Natural killer cell (primary cell): ENCODE data around the gene GLYATL3. TPM values are rescaled to one million over a fixed set of nuclear protein-coding genes. Genes with fewer than 3 reads are reported as not detected.

Experiments
- ATAC-seq, 3 donors: fragments of 150-1000 bp in 2 of 3; fragments of 200-7000 bp in 1 of 3; cut with Tn5 transposase; 1 replicate in 1 of 3; 2 replicates in 2 of 3; pipeline ENCODE4 v1.10.0; 2021; ENCODE audit warnings: mild to moderate bottlenecking in 2 of 3, moderate library complexity in 2 of 3
- DNase-seq, 2 donors: peaks; one replicate each; pipeline versions ENCODE4 v3.0.0 to v3.0.0-alpha.2; 2013 to 2021; ENCODE audit warnings: mixed read lengths in 1 of 2
- H3K27ac ChIP-seq: one replicate; pipeline ENCODE4 v1.5.1; 2013; ENCODE audit warnings: mild to moderate bottlenecking, low read length
- H3K27me3 ChIP-seq: one replicate; pipeline ENCODE4 v1.6.1; 2013; ENCODE audit warnings: low read length; ENCODE audit not compliant: control insufficient read depth, insufficient read depth
- H3K36me3 ChIP-seq: one replicate; pipeline ENCODE4 v1.6.1; 2013; ENCODE audit warnings: low read length; ENCODE audit not compliant: control insufficient read depth, insufficient read depth
- H3K4me1 ChIP-seq: one replicate; pipeline ENCODE4 v1.6.1; 2013; ENCODE audit warnings: low read length; ENCODE audit not compliant: control insufficient read depth, insufficient read depth
- H3K4me3 ChIP-seq: one replicate; pipeline ENCODE4 v1.5.1; 2013; ENCODE audit warnings: low read length
- H3K9me3 ChIP-seq: one replicate; pipeline ENCODE4 v1.6.1; 2013; ENCODE audit warnings: low read length; ENCODE audit not compliant: control insufficient read depth, insufficient read depth
- H3K27ac Mint-ChIP-seq, 2 donors: one replicate each; pipeline ENCODE4 v1.8.0; 2022; ENCODE audit warnings: mild to moderate bottlenecking in 2 of 2, mixed read lengths in 2 of 2, moderate library complexity in 1 of 2
- H3K27me3 Mint-ChIP-seq, 2 donors: one replicate each; pipeline ENCODE4 v1.8.0; 2022; ENCODE audit warnings: low read depth in 2 of 2, mixed read lengths in 2 of 2
- H3K36me3 Mint-ChIP-seq: one replicate; pipeline ENCODE4 v1.8.0; 2022; ENCODE audit warnings: mixed read lengths
- H3K4me1 Mint-ChIP-seq, 2 donors: one replicate each; pipeline ENCODE4 v1.8.0; 2022; ENCODE audit warnings: mixed read lengths in 2 of 2
- H3K4me3 Mint-ChIP-seq: one replicate; pipeline ENCODE4 v1.8.0; 2022; ENCODE audit warnings: mild to moderate bottlenecking, moderate library complexity, mixed read lengths
- H3K9me3 Mint-ChIP-seq, 2 donors: one replicate each; pipeline ENCODE4 v1.8.0; 2022; ENCODE audit warnings: mixed read lengths in 2 of 2
- WGBS: methylation state at CpG from one replicate; pipeline ENCODE4 v1.1.7; 2013; ENCODE audit warnings: missing lambda C conversion rate; ENCODE audit not compliant: insufficient coverage; 5-methylcytosine and 5-hydroxymethylcytosine counted together
- intact Hi-C: fragments of 100-400 bp; cut with micrococcal nuclease; formaldehyde crosslinking; loops from one replicate; pipeline ENCODE4 v1.14.2; 2022
- total RNA-seq, 4 donors: library from RNA; stranded (reverse); fragments of 120-200 nt in 1 of 4; gene quantifications; one replicate each; pipeline versions ENCODE4 v1.2.3 to v1.2.4, GENCODE V29; 2013 to 2022
- TF ChIP-seq, protein P1 (sequence below): fragments of 200-600 bp; IDR thresholded peaks from one replicate; pipeline ENCODE4 v1.8.0; 2022; ENCODE audit warnings: antibody characterized with exemption

The GLYATL3 gene
- total RNA-seq: not detected
- total RNA-seq (2013): not detected

DNA sequence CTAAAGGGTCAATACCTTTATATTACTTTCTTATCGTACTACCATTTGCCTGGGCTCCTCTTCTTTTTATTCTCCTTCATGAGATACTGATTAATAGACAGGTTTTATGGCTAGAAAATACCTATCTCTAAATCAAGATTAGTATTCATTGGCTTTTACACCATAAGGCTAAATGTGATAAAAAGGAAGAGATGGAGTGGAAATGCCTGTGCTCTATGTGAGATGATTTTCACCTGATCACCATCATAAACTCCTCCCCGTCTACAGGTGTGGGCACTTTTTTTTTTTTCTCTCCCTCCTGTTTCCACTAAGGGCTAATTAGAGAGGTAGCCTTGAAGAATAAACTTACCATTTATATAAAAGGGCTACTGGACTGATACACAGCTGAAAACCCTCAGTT, at the start of gene GLYATL3:
Gene GLYATL3, plus strand, starts transcription at position 301 of the 400 bp plus-strand sequence. CDS start 12,068 bp downstream, outside the sequence.
- WGBS: no CpG with 5 or more reads among the region's 2 CpGs
- Histone ChIP-seq H3K27me3 (no peaks in the 10 kb centered on the region), H3K27ac (no peak within 1 kb of the TSS), H3K9me3 (no peaks in the 10 kb centered on the region), H3K36me3 (no peaks in the 10 kb centered on the region), H3K4me1 (no peaks in the 10 kb centered on the region), H3K4me3 (no peak within 1 kb of the TSS)
- TF ChIP-seq, protein P1, sequence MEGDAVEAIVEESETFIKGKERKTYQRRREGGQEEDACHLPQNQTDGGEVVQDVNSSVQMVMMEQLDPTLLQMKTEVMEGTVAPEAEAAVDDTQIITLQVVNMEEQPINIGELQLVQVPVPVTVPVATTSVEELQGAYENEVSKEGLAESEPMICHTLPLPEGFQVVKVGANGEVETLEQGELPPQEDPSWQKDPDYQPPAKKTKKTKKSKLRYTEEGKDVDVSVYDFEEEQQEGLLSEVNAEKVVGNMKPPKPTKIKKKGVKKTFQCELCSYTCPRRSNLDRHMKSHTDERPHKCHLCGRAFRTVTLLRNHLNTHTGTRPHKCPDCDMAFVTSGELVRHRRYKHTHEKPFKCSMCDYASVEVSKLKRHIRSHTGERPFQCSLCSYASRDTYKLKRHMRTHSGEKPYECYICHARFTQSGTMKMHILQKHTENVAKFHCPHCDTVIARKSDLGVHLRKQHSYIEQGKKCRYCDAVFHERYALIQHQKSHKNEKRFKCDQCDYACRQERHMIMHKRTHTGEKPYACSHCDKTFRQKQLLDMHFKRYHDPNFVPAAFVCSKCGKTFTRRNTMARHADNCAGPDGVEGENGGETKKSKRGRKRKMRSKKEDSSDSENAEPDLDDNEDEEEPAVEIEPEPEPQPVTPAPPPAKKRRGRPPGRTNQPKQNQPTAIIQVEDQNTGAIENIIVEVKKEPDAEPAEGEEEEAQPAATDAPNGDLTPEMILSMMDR: no peak
- Mint-ChIP-seq H3K9me3 (no peaks in the 10 kb centered on the region), H3K4me3 (no peak within 1 kb of the TSS), H3K27ac (no peak within 1 kb of the TSS), H3K27me3 (peaks cover 0 to 3% of the 10 kb centered on the region in 2 donors), H3K36me3 (no peaks in the 10 kb centered on the region), H3K4me1 (no peaks in the 10 kb centered on the region)
- ATAC-seq (no peak), DNase-seq (no peak)
- intact Hi-C loops: no loop called here

GRCh38 chr6:49453221-49453620, 46.5 kb upstream of the GLYATL3 start:
- Histone ChIP-seq H3K9me3 (no peaks in the 10 kb centered on the region), H3K27ac (no peak overlapping the region), H3K27me3 (no peaks in the 10 kb centered on the region), H3K4me1 (no peaks in the 10 kb centered on the region), H3K36me3 (peaks cover 39% of the 10 kb centered on the region), H3K4me3 (no peak overlapping the region)
- WGBS: 96% methylated on average over 2 of the region's 2 CpGs
- H3K36me3 Mint-ChIP-seq: peaks cover 4% of the 10 kb centered on the region
- TF ChIP-seq, protein P1: peak; percentile 16
- no peaks in the 10 kb centered on the region for H3K27me3 Mint-ChIP-seq
- no peaks in the 10 kb centered on the region for H3K9me3 Mint-ChIP-seq
- no peak overlapping the region for H3K27ac Mint-ChIP-seq
- intact Hi-C loops: no loop called here
- ATAC-seq: no peak
- H3K4me3 Mint-ChIP-seq: no peak overlapping the region
- DNase-seq: no peak
- peaks cover 0 to 13% of the 10 kb centered on the region in 2 donors for H3K4me1 Mint-ChIP-seq

- Histone ChIP-seq H3K9me3 (no peaks in the 10 kb centered on the region), H3K4me3 (no peak overlapping the region), H3K27ac (no peak overlapping the region), H3K27me3 (no peaks in the 10 kb centered on the region), H3K36me3 (peaks cover 32% of the 10 kb centered on the region), H3K4me1 (no peaks in the 10 kb centered on the region)
- H3K27ac Mint-ChIP-seq: no peak overlapping the region
- H3K9me3 Mint-ChIP-seq: no peaks in the 10 kb centered on the region
- H3K27me3 Mint-ChIP-seq: no peaks in the 10 kb centered on the region
- 87% methylated on average over 3 of the region's 3 CpGs for WGBS
- peaks cover 4 to 25% of the 10 kb centered on the region in 2 donors for H3K4me1 Mint-ChIP-seq
- no peaks in the 10 kb centered on the region for H3K36me3 Mint-ChIP-seq
- TF ChIP-seq, protein P1: no peak
- H3K4me3 Mint-ChIP-seq: no peak overlapping the region
- DNase-seq (no peak), ATAC-seq (no peak)
- intact Hi-C loops: no loop called here
These were observed 44.7 kb upstream of the GLYATL3 start for GRCh38 chr6:49454787-49455709.
